Neuronal stem cell (in vitro differentiated cells): ENCODE data around the gene TMPRSS12.
A peak's percentile ranks its signal among the peaks of the same experiment; 100 is the strongest.
"Not testable (repeated sequence)": the region's sequence is repeated elsewhere in the genome, so short reads cannot be mapped to it uniquely, and the experiment has no call there.

Experiments
- DNase-seq: peaks from one replicate; pipeline ENCODE4 v3.0.0-alpha.2; 2013; ENCODE audit warnings: low spot score
- H2AFZ ChIP-seq: one replicate; pipeline ENCODE4 v1.6.1; 2013; ENCODE audit warnings: mild to moderate bottlenecking, low read length, inconsistent platforms
- H2AK5ac ChIP-seq: 2 replicates; pipeline ENCODE4 v1.6.1; 2013; ENCODE audit warnings: low read depth, mild to moderate bottlenecking, inconsistent platforms, low read length, moderate library complexity, mixed read lengths
- H2BK120ac ChIP-seq: 2 replicates; pipeline ENCODE4 v1.6.1; 2013; ENCODE audit warnings: low read depth, mild to moderate bottlenecking, inconsistent platforms, low read length, moderate library complexity, mixed read lengths
- H2BK12ac ChIP-seq: one replicate; pipeline ENCODE4 v1.6.1; 2013; ENCODE audit warnings: low read length, inconsistent platforms
- H2BK15ac ChIP-seq: 2 replicates; pipeline ENCODE4 v1.6.1; 2013; ENCODE audit warnings: mild to moderate bottlenecking, low read length, inconsistent platforms, mixed read lengths
- H2BK5ac ChIP-seq: one replicate; pipeline ENCODE4 v1.6.1; 2013; ENCODE audit warnings: inconsistent platforms, mild to moderate bottlenecking, low read length, moderate library complexity
- H3K14ac ChIP-seq: one replicate; pipeline ENCODE4 v1.6.1; 2013; ENCODE audit warnings: low read length, inconsistent platforms
- H3K18ac ChIP-seq: 2 replicates; pipeline ENCODE4 v1.6.1; 2013; ENCODE audit warnings: low read length, inconsistent platforms
- H3K23ac ChIP-seq: 2 replicates; pipeline ENCODE4 v1.6.1; 2013; ENCODE audit warnings: low read depth, mild to moderate bottlenecking, mixed read lengths, low read length, inconsistent platforms; ENCODE audit not compliant: poor library complexity
- H3K27ac ChIP-seq: replicated peaks from 3 replicates; pipeline ENCODE4 v1.5.1; 2013; ENCODE audit warnings: low read length, inconsistent platforms
- H3K27me3 ChIP-seq, 3 experiments: 2 replicates each; pipeline ENCODE4 v1.6.1; 2013; ENCODE audit warnings: low read length in 3 of 3, mild to moderate bottlenecking in 2 of 3, inconsistent platforms in 1 of 3, low read depth in 1 of 3, mixed read lengths in 1 of 3, moderate library complexity in 1 of 3; ENCODE audit not compliant: control insufficient read depth in 3 of 3, insufficient read depth in 3 of 3
- H3K36me3 ChIP-seq, 2 donors: replicated peaks in 1 of 2; 2 replicates each; pipeline ENCODE4 v1.6.1; 2013; ENCODE audit warnings: low read length in 2 of 2; ENCODE audit not compliant: control insufficient read depth in 2 of 2, insufficient read depth in 2 of 2
- H3K4ac ChIP-seq: 2 replicates; pipeline ENCODE4 v1.6.1; 2013; ENCODE audit warnings: inconsistent platforms, mild to moderate bottlenecking, low read length, moderate library complexity
- H3K4me1 ChIP-seq, 2 donors: 1 replicate in 1 of 2; 2 replicates in 1 of 2; pipeline ENCODE4 v1.6.1; 2013; ENCODE audit warnings: low read length in 2 of 2, low read depth in 1 of 2; ENCODE audit not compliant: control insufficient read depth in 2 of 2, insufficient read depth in 1 of 2
- H3K4me2 ChIP-seq: one replicate; pipeline ENCODE4 v1.6.1; 2013; ENCODE audit warnings: mild to moderate bottlenecking, low read length, inconsistent platforms; ENCODE audit not compliant: insufficient read depth, poor library complexity, severe bottlenecking
- H3K4me3 ChIP-seq, 2 donors: 2 replicates each; pipeline ENCODE4 v1.5.1; 2013; ENCODE audit warnings: low read length in 2 of 2, mild to moderate bottlenecking in 2 of 2, inconsistent platforms in 1 of 2, moderate library complexity in 1 of 2
- H3K79me1 ChIP-seq: one replicate; pipeline ENCODE4 v1.6.1; 2013; ENCODE audit warnings: low read depth, mild to moderate bottlenecking, inconsistent platforms, low read length, moderate library complexity
- H3K9ac ChIP-seq: one replicate; pipeline ENCODE4 v1.6.1; 2013; ENCODE audit warnings: mild to moderate bottlenecking, low read depth, low read length, inconsistent platforms; ENCODE audit not compliant: poor library complexity
- H3K9me3 ChIP-seq, 2 donors: replicated peaks in 1 of 2; 2 replicates each; pipeline versions ENCODE3 to v1.6.1; 2013; ENCODE audit warnings: low read length in 2 of 2, mild to moderate bottlenecking in 2 of 2, inconsistent platforms in 1 of 2, low read depth in 1 of 2, mixed read lengths in 1 of 2, moderate library complexity in 1 of 2; ENCODE audit not compliant: control insufficient read depth in 2 of 2, insufficient read depth in 1 of 2
- H4K8ac ChIP-seq: one replicate; pipeline ENCODE4 v1.6.1; 2013; ENCODE audit warnings: low read depth, mild to moderate bottlenecking, inconsistent platforms, low read length, moderate library complexity
- H4K91ac ChIP-seq: one replicate; pipeline ENCODE4 v1.6.1; 2013; ENCODE audit warnings: low read length, low read depth, mild to moderate bottlenecking, inconsistent platforms; ENCODE audit not compliant: poor library complexity
- WGBS, 2 donors: extraction: QIAGEN DNeasy Blood & Tissue Kit; methylation state at CpG; one replicate each; pipeline ENCODE4 v1.1.7; 2013; ENCODE audit warnings: missing lambda C conversion rate in 2 of 2, mixed read lengths in 1 of 2; ENCODE audit not compliant: insufficient read length in 2 of 2, insufficient replicate concordance in 1 of 2; ENCODE audit errors: extremely low coverage in 2 of 2; 5-methylcytosine and 5-hydroxymethylcytosine counted together

TMPRSS12 gene

DNA sequence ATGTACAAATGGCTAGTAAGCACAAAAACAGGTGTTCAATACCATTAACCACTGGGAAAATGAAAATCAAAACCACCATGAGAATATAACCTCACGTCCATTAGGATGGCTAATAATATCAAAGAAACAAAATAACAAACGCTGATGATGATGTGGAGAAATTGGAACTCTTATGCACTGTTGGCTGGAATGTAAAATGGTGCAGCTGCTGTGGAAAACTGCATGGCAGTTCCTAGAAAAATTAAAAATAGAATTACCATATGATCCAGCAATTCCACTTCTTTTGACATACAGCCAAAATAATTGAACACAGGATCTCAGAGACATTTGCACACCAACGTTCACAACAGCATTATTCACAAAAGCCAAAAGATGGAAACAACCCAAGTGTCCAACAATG is 51.5 kb downstream of the TMPRSS12 start:
- no peaks in the 10 kb centered on the region for H3K79me1 ChIP-seq
- H2BK12ac ChIP-seq, result no peak overlapping the region
- H3K36me3 ChIP-seq, result no peaks in the 10 kb centered on the region
- H2BK5ac ChIP-seq, result no peak overlapping the region
- H3K14ac ChIP-seq, result no peak overlapping the region
- no peak overlapping the region for H4K8ac ChIP-seq
- no peak for DNase-seq
- no peak overlapping the region for H2AFZ ChIP-seq
- no peak overlapping the region for H3K4me2 ChIP-seq
- no peak overlapping the region for H3K4ac ChIP-seq
- no peak overlapping the region for H3K18ac ChIP-seq
- H2AK5ac ChIP-seq, result no peak overlapping the region
- no peak overlapping the region for H3K9ac ChIP-seq
- H2BK120ac ChIP-seq, result no peak overlapping the region
- H2BK15ac ChIP-seq, result no peak overlapping the region
- H3K27ac ChIP-seq, result no peak overlapping the region
- H3K4me3 ChIP-seq, result no peak overlapping the region
- no peaks in the 10 kb centered on the region for H3K4me1 ChIP-seq
- no peak overlapping the region for H3K23ac ChIP-seq
- no peaks in the 10 kb centered on the region for H3K9me3 ChIP-seq
- H3K27me3 ChIP-seq, result no peaks in the 10 kb centered on the region
- no peak overlapping the region for H4K91ac ChIP-seq
- no CpG with 5 or more reads among the region's 3 CpGs for WGBS, 2 donors

DNA sequence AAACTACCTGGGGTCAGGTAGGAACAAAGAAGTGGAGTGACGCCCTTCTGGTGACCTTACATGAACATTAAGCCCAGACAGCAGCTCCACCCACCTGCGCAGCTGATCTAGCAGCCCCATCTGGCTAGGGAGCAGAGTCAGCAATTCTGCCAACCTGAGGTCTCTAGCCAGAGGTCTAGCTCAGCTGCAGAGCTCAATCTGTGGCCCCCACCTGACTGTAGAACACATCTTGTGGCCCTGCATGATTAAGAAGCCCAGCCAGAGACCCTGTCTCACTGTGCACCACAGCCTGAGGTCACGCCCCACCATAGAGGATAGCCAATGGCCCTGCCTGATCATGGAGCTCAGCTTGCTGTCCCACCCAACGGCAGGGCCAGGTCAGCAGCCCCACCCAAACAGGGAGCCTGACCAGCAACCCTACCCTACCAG is 59.0 kb downstream of the TMPRSS12 start:
- Histone ChIP-seq H2BK15ac (no peak overlapping the region), H2BK120ac (no peak overlapping the region), H3K14ac (no peak overlapping the region), H3K36me3 (no peaks in the 10 kb centered on the region), H4K91ac (no peak overlapping the region), H3K4ac (no peak overlapping the region), H2BK5ac (no peak overlapping the region), H2AK5ac (peak overlapping the region; percentile 13), H3K79me1 (no peaks in the 10 kb centered on the region), H2BK12ac (no peak overlapping the region), H3K27ac (no peak overlapping the region), H3K23ac (peak overlapping the region; percentile 68), H3K18ac (no peak overlapping the region), H3K4me1 (no peaks in the 10 kb centered on the region), H4K8ac (no peak overlapping the region), H2AFZ (no peak overlapping the region), H3K9me3 (peaks cover 0 to 2% of the 10 kb centered on the region in 2 donors), H3K27me3 (no peaks in the 10 kb centered on the region), H3K4me2 (no peak overlapping the region), H3K4me3 (no peak overlapping the region), H3K9ac (peak overlapping the region; percentile 47)
- WGBS, 2 donors, result no CpG with 5 or more reads among the region's 4 CpGs
- DNase-seq, result no peak

- H3K4me2 ChIP-seq, H3K27ac ChIP-seq, H3K9me3 ChIP-seq, H2BK5ac ChIP-seq, H3K9ac ChIP-seq, H3K4me1 ChIP-seq, DNase-seq, H3K79me1 ChIP-seq, H2AK5ac ChIP-seq, H3K18ac ChIP-seq, H2AFZ ChIP-seq, H2BK15ac ChIP-seq, H3K27me3 ChIP-seq, H3K23ac ChIP-seq, H2BK12ac ChIP-seq, H3K14ac ChIP-seq, H3K4ac ChIP-seq, H2BK120ac ChIP-seq, H3K36me3 ChIP-seq, H4K91ac ChIP-seq, H3K4me3 ChIP-seq, H4K8ac ChIP-seq: not testable (repeated sequence)
- no CpG with 5 or more reads among the region's 5 CpGs for WGBS, 2 donors
These were observed 65.8 kb downstream of the TMPRSS12 start for GRCh38 chr12:50908479-50908878.

GRCh38 chr12:50912361-50912760 is 69.6 kb downstream of the TMPRSS12 start:
- no CpG with 5 or more reads among the region's 6 CpGs for WGBS, 2 donors
- H3K9me3 ChIP-seq, result peaks cover 13% of the 10 kb centered on the region in 2 donors

More at GRCh38 chr12:50912361-50912760, 69.6 kb downstream of the TMPRSS12 start:
- H2BK12ac ChIP-seq, H2AK5ac ChIP-seq, H4K91ac ChIP-seq, H3K27me3 ChIP-seq, H2BK120ac ChIP-seq, H3K4ac ChIP-seq, H3K79me1 ChIP-seq, H3K14ac ChIP-seq, H2BK15ac ChIP-seq, H3K27ac ChIP-seq, H3K18ac ChIP-seq, H4K8ac ChIP-seq, H3K23ac ChIP-seq, H2BK5ac ChIP-seq, H3K36me3 ChIP-seq, H3K4me3 ChIP-seq, DNase-seq, H2AFZ ChIP-seq, H3K4me2 ChIP-seq, H3K4me1 ChIP-seq, H3K9ac ChIP-seq: not testable (repeated sequence)
